ENCODE measurements around the gene SLC7A1.

The SLC7A1 gene

GRCh38 chr13:29582171-29582570, 13.3 kb downstream of the SLC7A1 start:
- DNase-seq, result no peak

DNA sequence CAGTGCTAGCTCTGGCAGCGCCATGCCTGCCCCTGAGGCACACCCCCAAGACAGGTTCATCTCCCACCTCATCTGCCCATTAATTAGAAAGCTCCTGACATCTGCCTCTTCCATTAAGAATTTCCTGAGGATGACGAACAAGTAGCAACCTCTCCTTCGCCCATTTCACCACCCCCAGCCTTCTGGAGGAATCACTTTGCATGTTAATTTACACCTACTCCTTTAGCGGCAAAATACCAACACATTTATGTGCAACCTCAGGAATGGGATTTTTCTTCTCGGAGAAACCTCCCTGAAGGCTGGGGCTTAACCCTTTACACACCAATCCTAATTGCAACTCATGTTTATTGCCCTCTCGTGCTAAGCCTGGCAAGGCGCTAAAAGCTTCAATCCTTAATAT, 13.8 kb downstream of the SLC7A1 start:
- no peak for DNase-seq

GRCh38 chr13:29579094-29579493, 16.4 kb downstream of the SLC7A1 start:
- DNase-seq, result no peak

- no peak for DNase-seq
These were observed 17.0 kb downstream of the SLC7A1 start for GRCh38 chr13:29578300-29579085.

DNA sequence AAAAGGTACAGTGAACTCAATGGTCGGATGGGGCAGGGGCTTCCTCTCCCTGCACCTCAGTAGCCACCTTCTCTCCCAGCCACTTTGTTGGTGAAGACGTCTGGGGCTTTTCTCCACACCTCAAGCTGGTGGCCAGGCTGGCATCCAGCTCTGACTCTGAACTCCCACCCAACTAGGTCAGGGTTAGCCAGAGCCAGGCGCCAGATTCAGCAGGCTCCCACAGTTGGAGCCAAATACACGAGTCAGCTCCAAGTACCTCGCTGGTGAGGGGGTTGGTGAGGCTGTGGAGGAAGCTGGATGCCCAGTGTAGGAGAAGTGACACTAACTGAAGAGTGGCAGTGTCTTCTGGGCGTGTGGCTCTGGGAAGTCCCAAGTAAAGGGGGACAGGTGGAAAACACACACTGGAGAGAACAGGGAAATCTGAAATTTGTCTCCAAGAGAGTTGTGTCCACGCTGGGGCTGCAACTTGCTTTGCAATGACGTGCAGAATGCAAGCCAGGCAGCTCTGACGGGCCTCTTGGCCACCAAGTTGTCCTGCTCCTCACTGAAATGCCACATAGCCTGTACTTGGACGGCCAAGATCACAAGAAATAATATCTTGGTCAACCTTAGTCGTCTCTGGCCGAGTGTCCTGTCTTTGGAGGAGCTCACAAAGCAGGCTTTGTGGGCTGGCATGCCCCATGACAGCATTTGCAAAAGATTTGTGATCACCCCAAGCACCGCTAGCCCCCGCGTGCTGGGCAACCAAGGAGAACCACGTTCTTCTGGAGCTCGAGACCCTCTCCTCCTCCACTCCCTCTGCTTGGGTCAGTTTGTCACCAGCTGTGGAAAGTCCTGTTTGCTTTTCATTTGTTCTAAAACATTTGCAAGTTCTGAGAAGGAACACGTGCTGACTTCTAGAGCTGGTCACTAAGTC, 18.1 kb downstream of the SLC7A1 start:
- DNase-seq, result no peak

- DNase-seq, result no peak
These were observed 18.9 kb downstream of the SLC7A1 start for GRCh38 chr13:29576581-29576980.

DNA sequence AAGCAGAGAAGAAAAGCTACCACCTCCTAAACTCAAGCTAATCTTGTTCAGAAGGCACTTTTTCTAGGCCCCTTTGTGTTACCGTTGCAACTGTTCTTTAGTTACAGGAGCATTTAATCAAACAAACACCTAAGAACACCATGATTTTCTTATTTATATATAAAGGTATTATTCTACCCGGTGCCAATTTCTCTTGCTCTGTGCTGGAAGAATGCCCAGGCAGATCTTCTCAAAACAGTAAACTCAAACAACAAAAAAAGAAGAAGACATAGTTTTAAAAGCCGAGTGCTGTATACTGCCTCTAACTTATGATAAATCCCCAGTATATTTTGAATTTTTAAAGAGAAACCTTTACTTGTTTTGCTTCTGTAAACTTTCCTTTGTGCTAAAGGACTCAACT, 20.4 kb downstream of the SLC7A1 start:
- no peak for DNase-seq

DNA sequence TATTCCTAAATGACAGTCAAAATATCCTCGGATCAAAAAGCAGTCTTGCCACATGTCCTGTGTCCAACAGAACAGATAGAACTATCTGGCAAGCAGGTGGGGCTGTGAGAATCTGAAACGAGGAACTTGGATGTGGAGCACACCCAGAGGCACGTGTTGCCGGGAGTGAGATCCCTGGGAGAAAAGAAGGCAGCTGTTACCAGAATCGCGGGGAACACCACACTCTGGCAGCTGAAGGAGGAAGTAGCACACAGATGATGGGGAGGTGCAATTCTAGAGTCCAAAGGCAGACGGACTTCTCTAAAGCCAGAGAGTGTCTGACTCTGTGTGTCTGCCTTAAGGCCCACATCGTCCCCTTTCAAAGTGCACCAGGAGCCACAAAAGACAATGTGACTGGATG, 22.3 kb downstream of the SLC7A1 start:
- no peak for DNase-seq

- no peak for DNase-seq
These were observed 22.9 kb downstream of the SLC7A1 start for GRCh38 chr13:29572575-29572974.

DNA sequence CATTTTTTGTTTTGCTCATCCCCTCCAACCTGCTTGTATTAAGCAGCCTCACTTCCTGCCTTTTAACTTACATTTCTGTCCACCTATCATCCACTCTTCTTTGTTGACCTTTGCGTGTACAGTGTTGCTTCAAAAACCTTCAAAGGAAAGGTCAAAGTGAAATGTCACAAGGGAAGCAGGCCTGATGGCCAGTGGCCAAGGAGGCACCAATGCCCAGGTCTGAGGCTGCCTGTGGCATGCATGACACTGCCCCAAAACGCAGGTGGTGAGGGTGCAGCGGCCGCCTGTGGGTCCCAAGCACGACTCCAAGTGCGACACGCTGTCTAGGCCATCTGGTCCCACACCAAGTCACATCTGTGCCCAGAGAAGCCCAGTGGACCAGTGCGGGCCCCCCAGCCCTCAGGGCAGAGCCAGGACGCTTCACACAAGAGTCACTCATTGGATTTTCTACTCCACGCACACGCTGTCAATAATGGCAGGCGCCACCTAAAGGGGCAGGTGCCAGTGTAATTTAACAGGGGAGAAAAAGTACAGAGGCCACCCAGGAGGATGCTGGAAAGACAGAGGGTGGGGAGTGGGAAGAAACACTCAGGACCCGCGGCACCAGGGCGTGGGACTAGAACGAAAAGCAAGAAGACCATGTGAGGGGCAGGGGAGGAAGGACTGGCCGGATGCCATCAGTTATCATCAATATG, 23.5 kb downstream of the SLC7A1 start:
- DNase-seq, result no peak

- DNase-seq, result no peak
These were observed 25.3 kb downstream of the SLC7A1 start for GRCh38 chr13:29570051-29570654.

GRCh38 chr13:29569253-29570050, 26.0 kb downstream of the SLC7A1 start:
- no peak for DNase-seq

DNA sequence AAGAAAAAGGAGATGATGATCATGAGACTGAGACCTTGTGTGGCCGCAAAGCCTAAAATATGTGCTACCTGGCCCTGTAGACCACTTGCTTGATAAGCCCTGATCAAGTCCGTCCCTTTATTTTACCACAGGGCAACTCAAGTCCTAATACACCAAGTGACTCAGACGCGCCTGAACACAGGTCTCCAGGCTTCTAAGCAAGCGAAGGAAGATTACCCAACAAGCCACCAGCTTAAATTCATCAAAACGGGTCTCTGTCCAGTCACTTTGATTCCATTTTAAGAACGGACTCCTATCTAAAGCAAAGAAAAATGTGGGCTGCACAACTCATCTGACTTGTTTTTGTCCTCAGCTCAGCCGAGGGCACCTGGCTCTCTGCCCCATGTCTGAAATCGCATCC, 26.8 kb downstream of the SLC7A1 start:
- no peak for DNase-seq

GRCh38 chr13:29567411-29567810, 28.1 kb downstream of the SLC7A1 start:
- no peak for DNase-seq

GRCh38 chr13:29566206-29566605, 29.3 kb downstream of the SLC7A1 start:
- DNase-seq, result no peak

GRCh38 chr13:29564818-29565217, 30.7 kb downstream of the SLC7A1 start:
- DNase-seq, result no peak

DNA sequence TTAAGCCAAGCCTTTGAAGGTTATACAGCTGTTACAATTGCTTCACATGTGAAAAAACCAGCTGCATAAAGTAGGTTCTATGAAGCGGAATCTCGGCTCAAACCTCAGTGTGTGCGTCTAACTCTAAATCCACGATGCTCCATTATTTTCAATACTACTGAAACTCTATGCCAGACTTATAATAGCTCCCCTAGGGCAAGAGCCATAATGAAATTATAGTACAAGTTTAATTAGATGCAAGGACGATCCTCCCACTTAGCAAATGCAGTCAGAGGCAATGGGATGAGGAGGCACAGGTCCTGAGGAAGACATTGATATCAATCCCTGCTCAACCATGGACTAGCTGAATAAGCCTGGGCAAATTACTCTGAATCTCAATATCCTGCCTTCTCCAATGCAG, 31.1 kb downstream of the SLC7A1 start:
- no peak for DNase-seq

- no peak for DNase-seq
These were observed 31.5 kb downstream of the SLC7A1 start for GRCh38 chr13:29563941-29564340.

- no peak for DNase-seq
These were observed 32.6 kb downstream of the SLC7A1 start for GRCh38 chr13:29562786-29563438.

- DNase-seq, result no peak
These were observed 33.6 kb downstream of the SLC7A1 start for GRCh38 chr13:29561918-29562317.

- DNase-seq, result no peak
These were observed 38.7 kb downstream of the SLC7A1 start for GRCh38 chr13:29556742-29557141.

GRCh38 chr13:29551214-29551613, 44.3 kb downstream of the SLC7A1 start:
- no peak for DNase-seq

Data from activated T-cell treated with anti-CD3 and anti-CD28 coated beads, Interleukin-2, amount 50 U/mL, for 48 hours (primary cell).